IMR-90 (cell line): Measurements from ENCODE around the gene FBXO9. TPM values are rescaled to one million over a fixed set of nuclear protein-coding genes. Genes with fewer than 3 reads are reported as not detected.

Source experiments
- ATAC-seq: fragments of 200-7000 bp; cut with Tn5 transposase; 2 replicates; pipeline ENCODE4 v1.9.1; 2020; ENCODE audit warnings: low read depth, mild to moderate bottlenecking, moderate library complexity
- BruUV-seq: library from RNA; stranded (reverse); fragments of 400-500 nt; replicated peaks from 2 replicates; lab custom pipeline; 2021; lab: Mats Ljungman, UMichigan
- CTCF ChIA-PET: fragments of 300-600 bp; formaldehyde crosslinking; extraction: SDS; loops from one replicate; lab custom pipeline; 2021; ENCODE audit warnings: antibody characterized with exemption; lab: Yijun Ruan, JAX
- POLR2A ChIA-PET: fragments of 300-600 bp; sonication (Branson Sonifier 250); formaldehyde crosslinking; loops from one replicate; lab custom pipeline; 2022; ENCODE audit warnings: antibody characterized with exemption; ENCODE audit not compliant: unreplicated experiment; lab: Charles Lee
- DNase-seq: peaks from one replicate; pipeline ENCODE4 v3.0.0; 2013
- H2AFZ ChIP-seq: replicated peaks from 2 replicates; pipeline ENCODE3; 2013; ENCODE audit warnings: low read length, mild to moderate bottlenecking; ENCODE audit not compliant: poor library complexity
- H2AK5ac ChIP-seq: 2 replicates; pipeline ENCODE4 v1.6.1; 2013; ENCODE audit warnings: low read depth, low read length, inconsistent platforms
- H2AK9ac ChIP-seq: replicated peaks from 2 replicates; pipeline ENCODE3; 2013; ENCODE audit warnings: mild to moderate bottlenecking, low read depth, low read length, moderate library complexity; ENCODE audit not compliant: poor library complexity
- H2BK120ac ChIP-seq: 2 replicates; pipeline ENCODE4 v1.6.1; 2013; ENCODE audit warnings: low read depth, low read length, inconsistent platforms
- H2BK15ac ChIP-seq: 3 replicates; pipeline ENCODE4 v1.6.1; 2013; ENCODE audit warnings: low read depth, low read length, inconsistent platforms
- H2BK20ac ChIP-seq: 2 replicates; pipeline ENCODE4 v1.6.1; 2013; ENCODE audit warnings: low read depth, mild to moderate bottlenecking, inconsistent platforms, low read length, moderate library complexity
- H2BK5ac ChIP-seq: 2 replicates; pipeline ENCODE4 v1.6.1; 2013; ENCODE audit warnings: mild to moderate bottlenecking, low read depth, low read length, inconsistent platforms; ENCODE audit not compliant: poor library complexity, severe bottlenecking
- H3K14ac ChIP-seq: replicated peaks from 2 replicates; pipeline ENCODE4 v1.6.1; 2013; ENCODE audit warnings: low read depth, low read length, inconsistent platforms
- H3K18ac ChIP-seq: 2 replicates; pipeline ENCODE4 v1.6.1; 2013; ENCODE audit warnings: low read depth, low read length, control low read depth
- H3K23ac ChIP-seq: 2 replicates; pipeline ENCODE4 v1.6.1; 2013; ENCODE audit warnings: low read depth, low read length, inconsistent platforms
- H3K27ac ChIP-seq: 2 replicates; pipeline ENCODE4 v1.5.1; 2013; ENCODE audit warnings: mild to moderate bottlenecking, control low read depth, low read length; ENCODE audit not compliant: insufficient read depth
- H3K27me3 ChIP-seq: 2 replicates; pipeline ENCODE4 v1.6.1; 2013; ENCODE audit warnings: low read length; ENCODE audit not compliant: control insufficient read depth, insufficient read depth
- H3K36me3 ChIP-seq: 2 replicates; pipeline ENCODE4 v1.6.1; 2013; ENCODE audit warnings: low read length, mixed read lengths; ENCODE audit not compliant: control insufficient read depth, insufficient read depth
- H3K4ac ChIP-seq: 2 replicates; pipeline ENCODE4 v1.6.1; 2013; ENCODE audit warnings: low read depth, low read length, inconsistent platforms
- H3K4me1 ChIP-seq: 2 replicates; pipeline ENCODE4 v1.6.1; 2013; ENCODE audit warnings: low read length, mixed read lengths; ENCODE audit not compliant: control insufficient read depth, insufficient read depth
- H3K4me2 ChIP-seq: 2 replicates; pipeline ENCODE4 v1.6.1; 2013; ENCODE audit warnings: low read depth, mild to moderate bottlenecking, control low read depth, low read length, moderate library complexity
- H3K4me3 ChIP-seq: 2 replicates; pipeline ENCODE4 v1.5.1; 2013; ENCODE audit warnings: low read depth, mild to moderate bottlenecking, control low read depth, low read length, moderate library complexity; ENCODE audit not compliant: insufficient read depth
- H3K56ac ChIP-seq: 2 replicates; pipeline ENCODE4 v1.6.1; 2013; ENCODE audit warnings: low read length, inconsistent platforms; ENCODE audit not compliant: insufficient read depth; ENCODE audit errors: extremely low read depth
- H3K79me1 ChIP-seq, 2 experiments: 2 replicates each; pipeline ENCODE4 v1.6.1; 2013; ENCODE audit warnings: low read length in 2 of 2, inconsistent platforms in 1 of 2, low read depth in 1 of 2
- H3K9ac ChIP-seq: 2 replicates; pipeline ENCODE4 v1.6.1; 2013; ENCODE audit warnings: low read depth, low read length, control low read depth
- H3K9me1 ChIP-seq: 2 replicates; pipeline ENCODE4 v1.6.1; 2013; ENCODE audit warnings: low read length, inconsistent platforms; ENCODE audit not compliant: insufficient read depth
- H3K9me3 ChIP-seq: 2 replicates; pipeline ENCODE4 v1.6.1; 2013; ENCODE audit warnings: low read length; ENCODE audit not compliant: control insufficient read depth, insufficient read depth
- H4K20me1 ChIP-seq: 2 replicates; pipeline ENCODE4 v1.6.1; 2013; ENCODE audit warnings: low read length, inconsistent platforms; ENCODE audit not compliant: insufficient read depth
- H4K5ac ChIP-seq: 2 replicates; pipeline ENCODE4 v1.6.1; 2013; ENCODE audit warnings: mild to moderate bottlenecking, low read depth, low read length, control low read depth
- H4K8ac ChIP-seq, 2 experiments: 2 replicates each; pipeline ENCODE4 v1.6.1; 2013; ENCODE audit warnings: low read depth in 2 of 2, low read length in 2 of 2, control low read depth in 1 of 2, inconsistent platforms in 1 of 2
- H4K91ac ChIP-seq: 2 replicates; pipeline ENCODE4 v1.6.1; 2013; ENCODE audit warnings: low read depth, low read length, inconsistent platforms; ENCODE audit not compliant: insufficient read depth
- BHLHE40 ChIP-seq: fragments of 150-350 bp; IDR thresholded peaks from 2 replicates; pipeline ENCODE4 v1.6.1; 2016; ENCODE audit warnings: mild to moderate bottlenecking, low read depth, low read length
- CEBPB ChIP-seq: IDR thresholded peaks from 2 replicates; pipeline ENCODE4 v1.6.1; 2012; ENCODE audit warnings: low read depth, low read length, improper control_type of control experiment
- CHD1 ChIP-seq: IDR thresholded peaks from 2 replicates; pipeline ENCODE4 v1.6.1; 2012; ENCODE audit warnings: low read depth, low read length, improper control_type of control experiment
- FOS ChIP-seq: fragments of 150-350 bp; IDR thresholded peaks from 2 replicates; pipeline ENCODE4 v1.6.1; 2016; ENCODE audit warnings: low read depth, low read length
- MAFK ChIP-seq: IDR thresholded peaks from 2 replicates; pipeline ENCODE4 v1.6.1; 2012; ENCODE audit warnings: low read depth, low read length, improper control_type of control experiment
- MAZ ChIP-seq: IDR thresholded peaks from 2 replicates; pipeline ENCODE4 v1.6.1; 2012; ENCODE audit warnings: low read depth, mild to moderate bottlenecking, low read length, improper control_type of control experiment, moderate library complexity, borderline replicate concordance
- MXI1 ChIP-seq: IDR thresholded peaks from 2 replicates; pipeline ENCODE4 v1.6.1; 2012; ENCODE audit warnings: low read depth, mild to moderate bottlenecking, low read length, moderate library complexity, borderline replicate concordance
- NFE2L2 ChIP-seq: fragments of 150-350 bp; IDR thresholded peaks from 2 replicates; pipeline ENCODE4 v1.6.1; 2016; ENCODE audit warnings: low read depth, mild to moderate bottlenecking, low read length
- POLR2A ChIP-seq: IDR thresholded peaks from 2 replicates; pipeline ENCODE4 v1.6.1; 2012; ENCODE audit warnings: mild to moderate bottlenecking, low read depth, low read length
- RAD21 ChIP-seq: IDR thresholded peaks from 2 replicates; pipeline ENCODE4 v1.6.1; 2012; ENCODE audit warnings: low read length, improper control_type of control experiment
- RCOR1 ChIP-seq: IDR thresholded peaks from 2 replicates; pipeline ENCODE4 v1.6.1; 2012; ENCODE audit warnings: mild to moderate bottlenecking, low read length, improper control_type of control experiment; ENCODE audit not compliant: insufficient replicate concordance
- RFX5 ChIP-seq: IDR thresholded peaks from 2 replicates; pipeline ENCODE4 v1.8.0; 2012; ENCODE audit warnings: low read depth, mild to moderate bottlenecking, low read length, moderate library complexity
- SMC3 ChIP-seq: fragments of 150-350 bp; IDR thresholded peaks from 2 replicates; pipeline ENCODE4 v1.6.1; 2016; ENCODE audit warnings: low read depth, mild to moderate bottlenecking, antibody characterized with exemption, low read length, moderate library complexity
- WGBS, 2 experiments: methylation state at CpG; one replicate each; pipeline versions ENCODE4 v1.1.5 to v1.1.7; 2013; ENCODE audit warnings: missing lambda C conversion rate in 2 of 2; ENCODE audit not compliant: insufficient read length in 1 of 2; ENCODE audit errors: extremely low coverage in 2 of 2; 5-methylcytosine and 5-hydroxymethylcytosine counted together
- dilution Hi-C: fragments of 300-500 bp; cut with HindIII; formaldehyde crosslinking; loops from one replicate; pipeline ENCODE4 v1.14.3; 2018; ENCODE audit warnings: low sequenced_read_pairs; ENCODE audit not compliant: unreplicated experiment
- in situ Hi-C: fragments of 300-500 bp; cut with MboI; formaldehyde crosslinking; loops from 3 replicates; pipeline ENCODE4 v1.14.3; 2019; ENCODE audit warnings: low sequenced_read_pairs, inconsistent platforms, mixed read lengths
- intact Hi-C: fragments of 100-400 bp; cut with micrococcal nuclease; formaldehyde crosslinking; loops from 2 replicates; pipeline ENCODE4 v1.10.0; 2022
- polyA plus RNA-seq, 3 experiments: library from polyadenylated mRNA; depleted of rRNA; stranded (reverse); fragments of >200 nt; gene quantifications; 2 replicates each; pipeline ENCODE4 v1.2.3, GENCODE V29; 2012; ENCODE audit warnings: low replicate concordance in 1 of 3
- total RNA-seq: library from RNA; depleted of rRNA; stranded (reverse); fragments of >200 nt; gene quantifications from 2 replicates; pipeline ENCODE4 v1.2.3, GENCODE V29; 2012
- TF ChIP-seq, protein P1 (sequence below): conservative IDR thresholded peaks from 2 replicates; pipeline ENCODE4 v1.5.1; 2012; ENCODE audit warnings: mild to moderate bottlenecking, low read depth, low read length, improper control_type of control experiment
- TF ChIP-seq, protein P2 (sequence below): fragments of 150-350 bp; IDR thresholded peaks from 2 replicates; pipeline ENCODE4 v1.6.1; 2016; ENCODE audit warnings: low read depth, mild to moderate bottlenecking, low read length, moderate library complexity, borderline replicate concordance
- TF ChIP-seq, protein P3 (sequence below): fragments of 150-350 bp; IDR thresholded peaks from 2 replicates; pipeline ENCODE4 v1.6.1; 2017; ENCODE audit warnings: mild to moderate bottlenecking, antibody characterized with exemption, low read length, low read depth

Gene FBXO9
- total and polyA plus RNA-seq, 2 of the 4 experiments (the other 2 are of a cell fraction) = 49.6 to 65.9 TPM

DNA sequence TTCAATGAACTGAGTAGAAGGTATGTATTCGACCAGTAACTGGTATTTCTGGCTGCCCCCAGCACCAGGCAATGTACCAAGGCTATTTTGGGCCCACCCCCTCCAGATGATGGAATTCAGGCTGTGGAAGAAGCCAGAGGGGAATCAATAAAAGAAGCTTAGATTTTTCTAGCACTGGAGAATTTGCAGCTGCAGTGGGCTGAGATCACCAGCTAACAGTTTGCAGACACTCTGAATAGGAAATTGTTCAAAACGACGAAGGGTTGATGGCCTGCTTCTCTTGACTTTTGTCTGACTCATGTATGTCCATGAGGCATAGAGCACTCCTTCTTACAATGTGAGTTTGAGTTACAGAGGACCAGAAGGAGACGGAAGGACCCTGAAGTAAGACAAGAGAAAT lies 32.4 kb upstream of the FBXO9 start:
- peak overlapping the region; percentile 44; the same call in 1 of the 2 replicates for H3K4me2 ChIP-seq

More for the DNA sequence above, 32.4 kb upstream of the FBXO9 start:
- intact Hi-C loops (loop anchor here (1.0 to 2.0 kb wide), 2 partner anchors 18 to 37 kb away; no protein-coding TSS in a partner anchor), in situ Hi-C loops (no loop called here), dilution Hi-C loops (no loop called here)
- no peak overlapping the region for H3K23ac ChIP-seq
- no peaks in the 10 kb centered on the region for H3K27me3 ChIP-seq
- CTCF ChIA-PET = no interaction called here
- peak overlapping the region; percentile 47; the same call in 1 of the 2 replicates for H2BK120ac ChIP-seq
- peaks cover 12% of the 10 kb centered on the region for H3K36me3 ChIP-seq
- POLR2A ChIA-PET = no interaction called here
- peaks cover 0 to 19% of the 10 kb centered on the region in 2 experiments; a peak in 2 of 4 replicates for H3K79me1 ChIP-seq
- no TSS peak for BruUV-seq
- peak overlapping the region; percentile 17 for H2BK5ac ChIP-seq
- TF ChIP-seq MAFK (no peak), NFE2L2 (no peak), SMC3 (no peak), POLR2A (no peak), CHD1 (no peak), MAZ (no peak), CEBPB (no peak), BHLHE40 (no peak), RCOR1 (no peak), MXI1 (no peak), RAD21 (no peak), RFX5 (no peak), FOS (no peak)
- TF ChIP-seq, protein P1, sequence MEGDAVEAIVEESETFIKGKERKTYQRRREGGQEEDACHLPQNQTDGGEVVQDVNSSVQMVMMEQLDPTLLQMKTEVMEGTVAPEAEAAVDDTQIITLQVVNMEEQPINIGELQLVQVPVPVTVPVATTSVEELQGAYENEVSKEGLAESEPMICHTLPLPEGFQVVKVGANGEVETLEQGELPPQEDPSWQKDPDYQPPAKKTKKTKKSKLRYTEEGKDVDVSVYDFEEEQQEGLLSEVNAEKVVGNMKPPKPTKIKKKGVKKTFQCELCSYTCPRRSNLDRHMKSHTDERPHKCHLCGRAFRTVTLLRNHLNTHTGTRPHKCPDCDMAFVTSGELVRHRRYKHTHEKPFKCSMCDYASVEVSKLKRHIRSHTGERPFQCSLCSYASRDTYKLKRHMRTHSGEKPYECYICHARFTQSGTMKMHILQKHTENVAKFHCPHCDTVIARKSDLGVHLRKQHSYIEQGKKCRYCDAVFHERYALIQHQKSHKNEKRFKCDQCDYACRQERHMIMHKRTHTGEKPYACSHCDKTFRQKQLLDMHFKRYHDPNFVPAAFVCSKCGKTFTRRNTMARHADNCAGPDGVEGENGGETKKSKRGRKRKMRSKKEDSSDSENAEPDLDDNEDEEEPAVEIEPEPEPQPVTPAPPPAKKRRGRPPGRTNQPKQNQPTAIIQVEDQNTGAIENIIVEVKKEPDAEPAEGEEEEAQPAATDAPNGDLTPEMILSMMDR = no peak
- TF ChIP-seq, protein P2, sequence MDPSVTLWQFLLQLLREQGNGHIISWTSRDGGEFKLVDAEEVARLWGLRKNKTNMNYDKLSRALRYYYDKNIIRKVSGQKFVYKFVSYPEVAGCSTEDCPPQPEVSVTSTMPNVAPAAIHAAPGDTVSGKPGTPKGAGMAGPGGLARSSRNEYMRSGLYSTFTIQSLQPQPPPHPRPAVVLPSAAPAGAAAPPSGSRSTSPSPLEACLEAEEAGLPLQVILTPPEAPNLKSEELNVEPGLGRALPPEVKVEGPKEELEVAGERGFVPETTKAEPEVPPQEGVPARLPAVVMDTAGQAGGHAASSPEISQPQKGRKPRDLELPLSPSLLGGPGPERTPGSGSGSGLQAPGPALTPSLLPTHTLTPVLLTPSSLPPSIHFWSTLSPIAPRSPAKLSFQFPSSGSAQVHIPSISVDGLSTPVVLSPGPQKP = no peak
- TF ChIP-seq, protein P3, sequence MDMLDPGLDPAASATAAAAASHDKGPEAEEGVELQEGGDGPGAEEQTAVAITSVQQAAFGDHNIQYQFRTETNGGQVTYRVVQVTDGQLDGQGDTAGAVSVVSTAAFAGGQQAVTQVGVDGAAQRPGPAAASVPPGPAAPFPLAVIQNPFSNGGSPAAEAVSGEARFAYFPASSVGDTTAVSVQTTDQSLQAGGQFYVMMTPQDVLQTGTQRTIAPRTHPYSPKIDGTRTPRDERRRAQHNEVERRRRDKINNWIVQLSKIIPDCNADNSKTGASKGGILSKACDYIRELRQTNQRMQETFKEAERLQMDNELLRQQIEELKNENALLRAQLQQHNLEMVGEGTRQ = no peak
- whole genome bisulfite sequencing, 2 experiments = 51% methylated on average over 3 of the region's 4 CpGs; no CpG with 5 or more reads in 1 of the 2 experiments
- H3K4ac ChIP-seq = peak overlapping the region; percentile 58; the same call in 1 of the 2 replicates
- peak overlapping the region; percentile 30; the same call in 1 of the 2 replicates for H2AK5ac ChIP-seq
- no peak overlapping the region for H3K4me3 ChIP-seq
- H3K18ac ChIP-seq = peak overlapping the region; percentile 81; the same call in 1 of the 2 replicates
- H3K56ac ChIP-seq = no peak overlapping the region
- H3K9ac ChIP-seq = no peak overlapping the region
- peaks cover 9% of the 10 kb centered on the region for H4K20me1 ChIP-seq
- no peak overlapping the region for H2AFZ ChIP-seq
- peak overlapping the region in 1 of 2 experiments; percentile 37; a peak in 2 of 4 replicates for H4K8ac ChIP-seq
- H4K91ac ChIP-seq = peak overlapping the region; percentile 58
- 0 out of 2 replicates have a peak overlapping the region, but pooled peaks have one; percentile 17 for H2BK20ac ChIP-seq
- H4K5ac ChIP-seq = peak overlapping the region; percentile 49
- H2BK15ac ChIP-seq = peak overlapping the region; percentile 67; the same call in 2 of the 3 replicates
- peaks cover 18% of the 10 kb centered on the region for H3K4me1 ChIP-seq
- H3K14ac ChIP-seq = peak overlapping the region; percentile 73
- H3K27ac ChIP-seq = peak overlapping the region; percentile 80; the same call in 1 of the 2 replicates
- H3K9me3 ChIP-seq = no peaks in the 10 kb centered on the region
- H2AK9ac ChIP-seq = peak overlapping the region; percentile 8
- H3K9me1 ChIP-seq = peaks cover 17% of the 10 kb centered on the region
- no peak for ATAC-seq
- peak; percentile 67 for DNase-seq
